Esophagus (tissue), 2 donors: ENCODE data around the gene SGCA. TPM values are rescaled to one million over a fixed set of nuclear protein-coding genes. Genes with fewer than 3 reads are reported as not detected.

ENCODE experiments used
- H3K27ac ChIP-seq, 2 donors: one replicate each; pipeline ENCODE4 v1.5.1; 2013; ENCODE audit warnings: low read depth in 2 of 2, mild to moderate bottlenecking in 2 of 2, inconsistent platforms in 1 of 2, low read length in 1 of 2, moderate library complexity in 1 of 2
- H3K27me3 ChIP-seq, 2 donors: one replicate each; pipeline ENCODE4 v1.6.1; 2013; ENCODE audit warnings: low read length in 2 of 2, control low read depth in 1 of 2, mild to moderate bottlenecking in 1 of 2; ENCODE audit not compliant: insufficient read depth in 2 of 2, control insufficient read depth in 1 of 2
- H3K36me3 ChIP-seq, 2 donors: one replicate each; pipeline ENCODE4 v1.6.1; 2013; ENCODE audit warnings: low read length in 1 of 2; ENCODE audit not compliant: control insufficient read depth in 2 of 2, insufficient read depth in 2 of 2
- H3K4me1 ChIP-seq, 2 donors: one replicate each; pipeline ENCODE4 v1.6.1; 2013; ENCODE audit warnings: low read length in 1 of 2; ENCODE audit not compliant: control insufficient read depth in 2 of 2, insufficient read depth in 2 of 2
- H3K4me3 ChIP-seq, 2 donors: one replicate each; pipeline ENCODE4 v1.5.1; 2013; ENCODE audit warnings: low read length in 2 of 2, mild to moderate bottlenecking in 2 of 2, low read depth in 1 of 2, moderate library complexity in 1 of 2
- H3K9me3 ChIP-seq, 2 donors: one replicate each; pipeline ENCODE4 v1.6.1; 2013; ENCODE audit warnings: mild to moderate bottlenecking in 2 of 2, low read depth in 1 of 2, low read length in 1 of 2, moderate library complexity in 1 of 2; ENCODE audit not compliant: control insufficient read depth in 2 of 2, insufficient read depth in 1 of 2
- WGBS, 2 donors: extraction: QIAGEN DNeasy Blood & Tissue Kit; methylation state at CpG; one replicate each; pipeline ENCODE4 v1.1.7; 2013; 5-methylcytosine and 5-hydroxymethylcytosine counted together
- polyA plus RNA-seq, 2 donors: library from polyadenylated mRNA; stranded (reverse); fragments of 200-250 nt; gene quantifications; one replicate each; pipeline ENCODE4 v1.2.3, GENCODE V29; 2013
- donor health status: healthy with polysubstance abuse.
- donor health status: Bipolar disorder and iron deficiency.

Gene SGCA
- polyA plus RNA-seq, 2 donors, result 7.1 to 10.0 TPM

GRCh38 chr17:50207315-50207714, 41.5 kb downstream of the SGCA start:
- H3K4me1 ChIP-seq, result peaks cover 0 to 3% of the 10 kb centered on the region in 2 donors
- 54 to 56% methylated on average over 5 of the region's 5 CpGs for WGBS, 2 donors
- no peaks in the 10 kb centered on the region for H3K36me3 ChIP-seq
- H3K9me3 ChIP-seq, result no peaks in the 10 kb centered on the region
- peak overlapping the region in 1 of 2 donors; percentile 13 for H3K27ac ChIP-seq
- no peaks in the 10 kb centered on the region for H3K27me3 ChIP-seq
- H3K4me3 ChIP-seq, result no peak overlapping the region

- H3K4me3 ChIP-seq, result no peak overlapping the region
- 79 to 89% methylated on average over 8 of the region's 8 CpGs for WGBS, 2 donors
- no peaks in the 10 kb centered on the region for H3K27me3 ChIP-seq
- H3K36me3 ChIP-seq, result no peaks in the 10 kb centered on the region
- H3K4me1 ChIP-seq, result peaks cover 0 to 3% of the 10 kb centered on the region in 2 donors
- no peak overlapping the region for H3K27ac ChIP-seq
- no peaks in the 10 kb centered on the region for H3K9me3 ChIP-seq
Observed at GRCh38 chr17:50207792-50208567, 42.2 kb downstream of the SGCA start.

- WGBS, 2 donors, result 71 to 88% methylated on average over 3 of the region's 3 CpGs
- H3K9me3 ChIP-seq, result no peaks in the 10 kb centered on the region
- peaks cover 0 to 3% of the 10 kb centered on the region in 2 donors for H3K4me1 ChIP-seq
- peak overlapping the region in 1 of 2 donors; percentile 0 for H3K27ac ChIP-seq
- no peaks in the 10 kb centered on the region for H3K36me3 ChIP-seq
- H3K4me3 ChIP-seq, result no peak overlapping the region
- no peaks in the 10 kb centered on the region for H3K27me3 ChIP-seq
Observed at GRCh38 chr17:50208611-50209061, 42.8 kb downstream of the SGCA start.

- Histone ChIP-seq H3K4me1 (peaks cover 0 to 3% of the 10 kb centered on the region in 2 donors), H3K27me3 (no peaks in the 10 kb centered on the region)
- WGBS, 2 donors, result 81 to 83% methylated on average over 6 of the region's 6 CpGs
Observed at GRCh38 chr17:50209133-50209471, 43.3 kb downstream of the SGCA start.

GRCh38 chr17:50209472-50210239, 43.9 kb downstream of the SGCA start:
- no peaks in the 10 kb centered on the region for H3K36me3 ChIP-seq
- peak overlapping the region; percentile 46 to 79 for H3K27ac ChIP-seq
- 49 to 52% methylated on average over 16 of the region's 16 CpGs for whole genome bisulfite sequencing, 2 donors
- H3K4me3 ChIP-seq, result no peak overlapping the region
- no peaks in the 10 kb centered on the region for H3K9me3 ChIP-seq
- peaks cover 0 to 3% of the 10 kb centered on the region in 2 donors for H3K4me1 ChIP-seq
- no peaks in the 10 kb centered on the region for H3K27me3 ChIP-seq

More at GRCh38 chr17:50209133-50209471, 43.3 kb downstream of the SGCA start:
- Histone ChIP-seq H3K9me3 (no peaks in the 10 kb centered on the region), H3K4me3 (no peak overlapping the region), H3K36me3 (no peaks in the 10 kb centered on the region), H3K27ac (peak overlapping the region in 1 of 2 donors; percentile 37)

- peaks cover 0 to 3% of the 10 kb centered on the region in 2 donors for H3K4me1 ChIP-seq
- peak overlapping the region; percentile 46 to 79 for H3K27ac ChIP-seq
- no peaks in the 10 kb centered on the region for H3K9me3 ChIP-seq
- no peaks in the 10 kb centered on the region for H3K27me3 ChIP-seq
- H3K36me3 ChIP-seq, result no peaks in the 10 kb centered on the region
- no peak overlapping the region for H3K4me3 ChIP-seq
- WGBS, 2 donors, result 37 to 40% methylated on average over 25 to 26 of the region's 26 CpGs
Observed at GRCh38 chr17:50210240-50211225, 44.7 kb downstream of the SGCA start.

GRCh38 chr17:50211249-50212120, 45.7 kb downstream of the SGCA start:
- H3K4me1 ChIP-seq, result peaks cover 0 to 3% of the 10 kb centered on the region in 2 donors
- WGBS, 2 donors, result 65 to 68% methylated on average over 9 of the region's 9 CpGs

GRCh38 chr17:50212121-50212843, 46.5 kb downstream of the SGCA start:
- Histone ChIP-seq H3K4me3 (no peak overlapping the region), H3K27ac (peak overlapping the region in 1 of 2 donors; percentile 19), H3K9me3 (no peaks in the 10 kb centered on the region), H3K27me3 (no peaks in the 10 kb centered on the region), H3K36me3 (no peaks in the 10 kb centered on the region), H3K4me1 (peaks cover 0 to 3% of the 10 kb centered on the region in 2 donors)
- WGBS, 2 donors, result 68% methylated on average over 15 of the region's 15 CpGs

More at GRCh38 chr17:50211249-50212120, 45.7 kb downstream of the SGCA start:
- Histone ChIP-seq H3K9me3 (no peaks in the 10 kb centered on the region), H3K4me3 (no peak overlapping the region), H3K36me3 (no peaks in the 10 kb centered on the region), H3K27me3 (no peaks in the 10 kb centered on the region), H3K27ac (peak overlapping the region in 1 of 2 donors; percentile 79)
